Measurements from ENCODE around the gene KRT80.

GRCh38 chr12:52226446-52226845 is 34.6 kb upstream of the KRT80 start:
- TF ChIP-seq CTCF (IDR thresholded peaks at IDR 0.05) (no peak), POLR2A (IDR thresholded peaks at IDR 0.05) (no peak), EP300 (IDR thresholded peaks at IDR 0.05) (no peak)

Data from suprapubic skin (tissue), 3 donors.